ENCODE data around the gene RNF207. TPM values are rescaled to one million over a fixed set of nuclear protein-coding genes. Genes with fewer than 3 reads are reported as not detected.

The RNF207 gene
- total RNA-seq, 1 experiment from 2014 or later: 53.1 TPM

DNA sequence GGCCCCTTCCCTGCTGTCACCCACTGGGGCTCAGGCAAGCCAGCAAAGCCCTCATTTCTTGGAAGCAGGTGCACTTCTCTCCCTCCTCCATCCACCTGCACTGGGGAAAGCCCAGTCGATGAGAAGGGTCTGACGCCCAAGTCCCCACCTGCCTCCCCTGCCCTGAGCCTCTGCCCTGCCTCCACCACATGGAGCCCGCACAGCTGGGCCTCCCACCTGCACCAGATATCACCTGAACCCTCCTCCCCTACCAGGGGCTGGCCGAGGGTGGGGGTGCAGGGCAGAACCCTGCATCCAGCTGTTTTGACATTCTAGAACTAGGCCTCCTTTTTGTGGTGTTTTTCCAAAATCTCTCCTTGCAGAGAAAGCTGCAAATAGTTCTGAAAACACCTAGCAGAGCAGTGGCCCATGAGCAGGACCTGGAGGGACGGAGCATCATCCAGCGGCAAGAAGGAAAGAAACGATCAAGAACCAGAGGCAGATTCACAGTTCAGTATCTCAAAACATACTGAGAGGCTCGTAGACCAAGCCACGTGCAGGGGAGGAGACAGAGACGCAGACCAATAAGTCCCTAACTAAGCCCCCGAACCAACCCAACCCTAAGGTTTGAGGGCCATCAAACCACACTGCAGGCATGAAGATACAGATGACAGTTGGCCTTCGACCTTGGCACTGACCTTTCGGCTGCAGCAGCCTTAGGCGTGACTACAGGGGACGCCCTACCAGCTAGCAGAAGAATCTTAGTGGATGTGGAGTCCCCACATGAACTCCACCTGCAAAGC lies 42.5 kb upstream of the RNF207 start:
- TF ChIP-seq, protein P1, sequence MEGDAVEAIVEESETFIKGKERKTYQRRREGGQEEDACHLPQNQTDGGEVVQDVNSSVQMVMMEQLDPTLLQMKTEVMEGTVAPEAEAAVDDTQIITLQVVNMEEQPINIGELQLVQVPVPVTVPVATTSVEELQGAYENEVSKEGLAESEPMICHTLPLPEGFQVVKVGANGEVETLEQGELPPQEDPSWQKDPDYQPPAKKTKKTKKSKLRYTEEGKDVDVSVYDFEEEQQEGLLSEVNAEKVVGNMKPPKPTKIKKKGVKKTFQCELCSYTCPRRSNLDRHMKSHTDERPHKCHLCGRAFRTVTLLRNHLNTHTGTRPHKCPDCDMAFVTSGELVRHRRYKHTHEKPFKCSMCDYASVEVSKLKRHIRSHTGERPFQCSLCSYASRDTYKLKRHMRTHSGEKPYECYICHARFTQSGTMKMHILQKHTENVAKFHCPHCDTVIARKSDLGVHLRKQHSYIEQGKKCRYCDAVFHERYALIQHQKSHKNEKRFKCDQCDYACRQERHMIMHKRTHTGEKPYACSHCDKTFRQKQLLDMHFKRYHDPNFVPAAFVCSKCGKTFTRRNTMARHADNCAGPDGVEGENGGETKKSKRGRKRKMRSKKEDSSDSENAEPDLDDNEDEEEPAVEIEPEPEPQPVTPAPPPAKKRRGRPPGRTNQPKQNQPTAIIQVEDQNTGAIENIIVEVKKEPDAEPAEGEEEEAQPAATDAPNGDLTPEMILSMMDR (conservative IDR thresholded peaks at IDR 0.05): no peak
- no peak for TF ChIP-seq EZH2 (IDR thresholded peaks at IDR 0.05; ENCODE audit: low read depth)
- intact Hi-C loops (cut with micrococcal nuclease; ENCODE audit: unreplicated experiment): no loop called here
- Histone ChIP-seq H3K4me3 (no peak overlapping the region), H3K9me3 (ENCODE audit: insufficient read depth, low read depth) (no peaks in the 10 kb centered on the region), H3K27me3 (ENCODE audit: insufficient read depth, low read depth) (peaks cover 10% of the 10 kb centered on the region), H3K36me3 (ENCODE audit: low read depth) (no peaks in the 10 kb centered on the region), H3K4me2 (no peak overlapping the region), H3F3A (ENCODE audit: insufficient read depth, low read depth) (peaks cover 2% of the 10 kb centered on the region; the same call in 1 of the 2 replicates), H3K79me2 (ENCODE audit: low read depth) (no peaks in the 10 kb centered on the region), H2AFZ (no peak overlapping the region), H4K20me1 (ENCODE audit: insufficient read depth) (no peaks in the 10 kb centered on the region), H3K27ac (no peak overlapping the region), H3K4me1 (replicated peaks; ENCODE audit: insufficient read depth) (peaks cover 2% of the 10 kb centered on the region), H3K9me2 (ENCODE audit: insufficient read depth) (no peaks in the 10 kb centered on the region)
- no peak for DNase-seq
- CTCF ChIA-PET: no interaction called here
- POLR2A ChIA-PET (ENCODE audit: unreplicated experiment): no interaction called here
- no TSS peak for BruUV-seq (replicated peaks)

DNA sequence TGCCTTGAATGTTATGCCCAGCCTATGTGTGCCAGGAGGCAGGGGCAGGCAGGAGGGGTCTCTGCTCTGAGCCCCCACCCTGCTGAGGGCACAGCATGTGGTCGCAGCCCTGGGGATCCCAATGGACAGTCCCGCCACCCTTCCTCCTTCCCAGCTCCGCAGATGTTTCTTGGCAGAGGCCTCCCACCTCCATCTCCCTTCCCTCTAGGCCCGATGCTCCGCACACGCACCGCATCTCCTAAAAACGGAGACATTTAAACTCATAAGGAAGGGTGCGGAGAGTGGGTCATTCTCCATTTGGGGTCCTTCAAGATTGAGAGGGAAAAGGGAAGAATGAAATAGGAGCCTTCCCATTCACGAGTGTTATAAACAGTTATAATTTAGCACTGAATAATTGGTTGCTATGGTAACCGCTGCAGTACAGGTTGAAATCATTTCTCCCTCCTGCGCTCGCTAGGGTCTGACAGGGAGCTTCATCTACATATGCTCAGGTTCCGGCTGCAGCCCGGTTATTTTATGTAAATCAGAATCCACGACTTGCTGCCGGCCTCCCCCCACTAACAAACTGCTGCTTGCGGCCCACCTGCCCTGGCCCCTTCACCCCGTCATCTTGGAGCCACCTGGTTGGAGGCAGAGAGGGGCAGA lies 41.8 kb upstream of the RNF207 start:
- H3K79me2 ChIP-seq (ENCODE audit: low read depth): no peaks in the 10 kb centered on the region
- no peak overlapping the region for H2AFZ ChIP-seq
- no peaks in the 10 kb centered on the region for H3K9me3 ChIP-seq (ENCODE audit: insufficient read depth, low read depth)
- H3K27ac ChIP-seq: no peak overlapping the region
- H3F3A ChIP-seq (ENCODE audit: insufficient read depth, low read depth): no peaks in the 10 kb centered on the region
- DNase-seq: no peak
- no peaks in the 10 kb centered on the region for H3K36me3 ChIP-seq (ENCODE audit: low read depth)
- no peaks in the 10 kb centered on the region for H3K9me2 ChIP-seq (ENCODE audit: insufficient read depth)
- H3K4me3 ChIP-seq: no peak overlapping the region
- ChIA-PET POLR2A (ENCODE audit: unreplicated experiment) (no interaction called here), CTCF (no interaction called here)
- no TSS peak for BruUV-seq (replicated peaks)
- intact Hi-C loops (cut with micrococcal nuclease; ENCODE audit: unreplicated experiment): no loop called here
- no peaks in the 10 kb centered on the region for H4K20me1 ChIP-seq (ENCODE audit: insufficient read depth)
- H3K4me2 ChIP-seq: no peak overlapping the region
- no peaks in the 10 kb centered on the region for H3K4me1 ChIP-seq (replicated peaks; ENCODE audit: insufficient read depth)
- TF ChIP-seq, protein P1 (conservative IDR thresholded peaks at IDR 0.05): no peak
- no peak for TF ChIP-seq EZH2 (IDR thresholded peaks at IDR 0.05; ENCODE audit: low read depth)
- peaks cover 10% of the 10 kb centered on the region for H3K27me3 ChIP-seq (ENCODE audit: insufficient read depth, low read depth)

DNA sequence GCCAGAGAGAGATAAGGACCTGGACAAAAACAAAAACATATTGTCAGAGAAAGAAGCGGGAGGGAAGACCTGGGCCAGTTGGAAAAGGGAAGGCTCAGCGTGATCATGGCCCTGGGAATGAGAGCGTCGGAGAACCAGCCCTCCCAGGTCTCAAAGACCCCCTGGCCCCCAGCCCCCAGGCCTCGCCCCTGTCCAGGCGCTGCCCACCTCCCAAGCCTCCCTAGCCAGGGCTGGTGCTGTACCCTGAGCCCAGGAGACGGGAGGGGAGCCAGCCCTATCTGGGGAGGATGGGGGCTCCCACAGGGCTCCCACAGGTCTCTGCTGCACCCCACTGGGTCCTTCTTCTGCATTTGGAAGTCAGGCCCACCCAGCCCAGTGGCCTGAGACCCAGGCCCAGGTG lies 40.9 kb upstream of the RNF207 start:
- no peaks in the 10 kb centered on the region for H4K20me1 ChIP-seq (ENCODE audit: insufficient read depth)
- no peaks in the 10 kb centered on the region for H3K36me3 ChIP-seq (ENCODE audit: low read depth)
- BruUV-seq (replicated peaks): no TSS peak
- no peak for TF ChIP-seq EZH2 (IDR thresholded peaks at IDR 0.05; ENCODE audit: low read depth)
- TF ChIP-seq, protein P1 (conservative IDR thresholded peaks at IDR 0.05): no peak
- no peak for DNase-seq
- no peak overlapping the region for H3K4me2 ChIP-seq
- no peaks in the 10 kb centered on the region for H3F3A ChIP-seq (ENCODE audit: insufficient read depth, low read depth)
- CTCF ChIA-PET: no interaction called here
- H3K4me3 ChIP-seq: no peak overlapping the region
- H3K4me1 ChIP-seq (replicated peaks; ENCODE audit: insufficient read depth): no peaks in the 10 kb centered on the region
- no peaks in the 10 kb centered on the region for H3K9me2 ChIP-seq (ENCODE audit: insufficient read depth)
- H3K9me3 ChIP-seq (ENCODE audit: insufficient read depth, low read depth): no peaks in the 10 kb centered on the region
- intact Hi-C loops (cut with micrococcal nuclease; ENCODE audit: unreplicated experiment): no loop called here
- peaks cover 10% of the 10 kb centered on the region for H3K27me3 ChIP-seq (ENCODE audit: insufficient read depth, low read depth)
- H2AFZ ChIP-seq: no peak overlapping the region
- no peaks in the 10 kb centered on the region for H3K79me2 ChIP-seq (ENCODE audit: low read depth)
- POLR2A ChIA-PET (ENCODE audit: unreplicated experiment): no interaction called here
- no peak overlapping the region for H3K27ac ChIP-seq

All from PC-9 (cell line).